Endometrial microvascular endothelial cells (primary cell): ENCODE results near the gene LGR6. TPM values are rescaled to one million over a fixed set of nuclear protein-coding genes. Genes with fewer than 3 reads are reported as not detected.
"Not testable (repeated sequence)": the region's sequence is repeated elsewhere in the genome, so short reads cannot be mapped to it uniquely, and the experiment has no call there.

Source experiments
- in situ Hi-C: cut with HindIII; loops from 2 replicates; pipeline ENCODE4 v1.10.0; 2017; ENCODE audit warnings: low sequenced_read_pairs, low pct_unique_long_range_greater_than_20kb; ENCODE audit errors: inconsistent ontology term
- total RNA-seq: library from RNA; depleted of rRNA; stranded (reverse); fragments of >200 nt; gene quantifications from one replicate; pipeline ENCODE4 v1.2.3, GENCODE V29; 2015; ENCODE audit errors: inconsistent ontology term

Gene LGR6
- total RNA-seq, 1 donor from 2014 or later, result not detected

DNA sequence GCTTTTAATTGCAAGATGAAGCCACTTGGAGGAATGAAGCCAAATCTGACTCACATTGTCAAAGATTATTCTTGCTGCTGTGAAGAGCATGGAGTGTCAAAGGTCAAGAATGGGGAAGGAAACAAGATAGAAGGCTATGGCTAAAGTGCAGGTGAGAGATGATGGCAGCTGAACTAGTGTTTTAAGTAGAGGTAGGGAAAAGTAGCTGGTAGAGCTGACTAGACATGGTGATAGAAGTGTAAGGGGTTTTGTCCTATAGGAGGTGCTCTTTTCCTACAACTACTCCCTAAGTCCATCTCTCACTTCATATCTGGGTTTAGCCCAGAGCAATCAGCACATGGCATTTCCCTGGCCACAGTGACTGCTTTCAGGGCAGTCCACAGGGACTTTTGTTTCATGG lies 136.3 kb downstream of the LGR6 start:
- in situ Hi-C loops, result no loop called here

GRCh38 chr1:202333861-202334260 lies 140.3 kb downstream of the LGR6 start:
- in situ Hi-C loops, result no loop called here

GRCh38 chr1:202343652-202344349 lies 150.2 kb downstream of the LGR6 start:
- in situ Hi-C loops, result no loop called here

GRCh38 chr1:202348005-202348508 lies 154.5 kb downstream of the LGR6 start:
- in situ Hi-C loops, result no loop called here

DNA sequence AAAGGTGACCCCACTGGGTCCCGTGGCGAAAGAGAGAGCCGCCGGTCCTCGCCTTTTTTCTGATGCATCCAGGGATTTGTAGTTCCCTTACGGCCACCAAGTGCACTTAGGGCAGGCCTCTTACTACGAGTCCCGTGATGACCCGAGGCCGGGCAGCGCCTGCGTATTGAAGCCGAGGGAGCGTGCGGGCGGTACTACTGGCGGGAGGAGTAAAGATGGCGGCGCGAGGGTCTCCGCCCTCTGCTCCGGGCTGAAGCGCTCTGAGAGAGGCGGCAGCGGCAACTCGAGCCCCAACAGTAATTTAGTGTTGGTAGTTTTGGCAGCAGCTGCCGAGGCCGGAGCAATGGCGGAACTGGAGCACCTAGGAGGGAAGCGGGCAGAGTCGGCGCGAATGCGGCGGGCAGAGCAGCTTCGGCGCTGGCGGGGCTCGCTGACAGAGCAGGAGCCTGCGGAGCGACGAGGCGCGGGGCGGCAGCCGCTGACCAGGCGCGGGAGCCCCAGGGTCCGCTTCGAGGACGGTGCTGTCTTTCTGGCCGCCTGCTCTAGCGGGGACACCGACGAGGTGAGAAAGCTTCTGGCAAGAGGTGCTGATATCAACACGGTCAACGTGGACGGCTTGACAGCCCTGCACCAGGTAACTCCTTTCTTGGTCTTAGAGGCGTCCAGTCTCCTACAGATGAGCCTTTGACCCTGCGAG lies 155.1 kb downstream of the LGR6 start, which contains the start of gene PPP1R12B:
Gene PPP1R12B, plus strand, starts transcription at position 191 of the 697 bp plus-strand sequence. Its CDS starts 153 bp downstream, at position 344.
- in situ Hi-C loops, result no loop called here

GRCh38 chr1:202349206-202349928 lies 155.8 kb downstream of the LGR6 start:
- in situ Hi-C loops, result no loop called here

GRCh38 chr1:202351725-202352124 lies 158.1 kb downstream of the LGR6 start:
- in situ Hi-C loops, result no loop called here

- in situ Hi-C loops, result not testable (repeated sequence)
These were observed 159.1 kb downstream of the LGR6 start for GRCh38 chr1:202352583-202353197.

DNA sequence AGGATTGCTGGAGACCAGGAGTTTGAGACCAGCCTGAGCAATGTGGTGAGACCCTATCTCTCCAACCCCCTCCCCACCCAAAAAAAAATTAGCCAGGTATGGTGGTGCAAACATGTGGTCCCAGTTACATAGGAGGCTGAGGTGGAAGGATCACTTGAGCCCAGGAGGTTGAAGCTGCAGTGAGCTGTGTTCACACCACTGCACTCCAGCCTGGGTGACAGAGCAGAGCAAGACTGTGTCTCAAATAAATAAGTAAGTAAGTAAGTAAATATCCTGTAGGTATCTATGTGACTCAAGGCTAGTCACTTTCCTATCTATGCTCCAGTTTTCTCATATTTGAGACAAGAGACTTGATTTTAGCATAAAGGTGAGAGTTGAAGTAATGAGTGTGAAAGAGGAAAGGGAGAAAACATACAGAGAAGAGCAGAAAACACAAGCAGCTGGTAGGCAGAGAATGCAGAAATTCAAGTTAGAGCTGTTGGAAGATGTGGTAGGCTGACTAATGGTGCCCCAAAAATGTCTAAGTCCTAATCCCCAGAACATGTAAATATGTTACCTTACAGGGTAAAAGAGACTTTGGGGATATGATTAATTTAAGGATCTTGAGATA lies 162.4 kb downstream of the LGR6 start:
- in situ Hi-C loops, result no loop called here

GRCh38 chr1:202357506-202357905 lies 163.9 kb downstream of the LGR6 start:
- in situ Hi-C loops, result no loop called here

DNA sequence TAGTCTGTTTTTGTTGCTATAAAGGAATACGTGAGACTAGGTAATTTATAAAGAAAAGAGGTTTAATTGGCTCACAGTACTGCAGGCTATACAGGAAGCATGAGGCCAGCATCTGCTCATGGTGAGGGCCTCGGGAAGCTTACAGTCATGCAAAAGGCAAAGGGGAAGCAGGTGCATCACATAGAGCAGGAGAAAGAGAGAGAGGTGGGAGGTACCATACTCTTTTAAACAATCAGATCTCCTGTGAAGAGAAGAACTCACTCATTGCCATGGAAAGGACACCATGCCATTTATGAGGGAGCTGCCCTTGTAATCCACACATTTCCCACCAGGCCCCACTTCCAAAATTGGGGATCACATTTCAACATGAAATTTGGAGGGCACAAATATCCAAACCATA lies 167.6 kb downstream of the LGR6 start:
- in situ Hi-C loops, result no loop called here

GRCh38 chr1:202361701-202362100 lies 168.1 kb downstream of the LGR6 start:
- in situ Hi-C loops, result no loop called here

DNA sequence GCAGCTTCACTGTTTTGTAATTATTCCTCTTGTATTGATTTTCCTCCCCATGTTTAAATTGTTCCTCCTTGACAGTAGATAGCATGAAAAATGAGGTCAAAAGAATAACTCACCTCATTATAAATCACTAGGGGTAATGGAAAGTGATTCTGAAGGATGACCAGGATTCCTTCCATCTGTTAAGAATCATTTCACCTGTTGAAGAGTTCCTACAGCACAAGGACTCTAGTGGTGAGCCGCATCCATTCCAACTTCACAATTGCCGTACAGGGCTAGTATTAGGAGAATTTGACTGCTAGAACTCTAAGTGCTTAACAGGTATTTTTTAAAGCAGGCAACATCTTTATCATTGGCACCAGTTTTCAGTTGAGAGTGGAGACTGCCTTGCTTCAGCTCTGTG lies 168.6 kb downstream of the LGR6 start:
- in situ Hi-C loops, result no loop called here

DNA sequence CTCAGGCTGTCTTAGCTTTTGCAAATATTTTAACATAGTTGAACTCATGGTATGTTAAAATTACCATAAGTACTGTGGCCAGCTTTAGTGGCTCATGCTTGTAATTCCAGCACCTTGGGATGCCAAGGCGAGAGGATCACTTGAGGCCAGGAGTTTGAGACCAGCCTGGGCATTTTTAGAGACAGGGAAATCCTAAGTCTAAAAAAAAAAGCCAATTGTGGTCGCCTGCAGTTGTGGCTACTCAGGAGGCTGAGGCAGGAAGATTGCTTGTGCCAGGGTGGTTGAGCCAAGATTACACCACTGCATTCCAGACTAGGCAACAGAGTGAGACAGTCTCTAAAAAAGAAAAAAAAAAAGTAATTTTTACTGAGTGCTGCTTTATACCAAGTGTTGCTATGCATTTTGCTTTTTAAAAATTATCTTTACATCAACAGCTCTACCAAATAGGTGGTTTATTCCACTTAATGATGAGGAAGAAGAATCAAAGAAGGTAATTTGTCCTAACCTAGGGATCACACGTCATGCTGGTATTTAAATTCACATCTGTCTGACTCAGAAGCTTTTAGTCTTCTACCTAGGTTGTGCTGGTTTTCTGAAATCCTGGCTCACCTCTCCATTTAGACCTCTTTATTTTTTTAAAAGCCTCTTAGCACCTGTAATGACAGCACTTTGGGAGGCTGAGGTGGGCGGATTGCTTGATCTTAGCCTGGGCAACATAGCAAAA lies 171.7 kb downstream of the LGR6 start:
- in situ Hi-C loops, result no loop called here

DNA sequence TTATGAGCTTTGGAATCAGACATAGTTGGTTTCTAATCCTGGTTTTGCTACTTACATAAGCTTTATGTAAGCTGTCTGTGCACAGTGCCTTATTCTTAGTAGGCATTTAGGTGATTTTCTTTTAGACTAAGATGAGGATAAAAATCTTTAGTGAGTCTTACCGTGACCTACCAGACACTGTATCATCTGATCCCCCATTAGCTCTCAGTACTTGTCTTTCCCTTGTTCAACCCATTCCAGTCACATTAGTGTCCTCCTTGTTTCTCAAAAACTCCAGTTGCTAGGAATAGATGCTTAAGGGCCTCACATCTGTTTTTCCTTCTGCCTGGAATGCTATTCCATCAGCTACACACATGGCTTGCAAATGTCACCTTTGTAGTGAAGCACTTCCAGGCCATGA lies 173.7 kb downstream of the LGR6 start:
- in situ Hi-C loops, result no loop called here
